ENCODE data around the gene HOXA1.

HOXA1 gene

GRCh38 chr7:27095897-27096767, at the start of gene HOXA1:
Gene HOXA1 (minus strand): TSS chr7:27096000. CDS start chr7:27095912, 88 bp downstream.
- DNase-seq (ENCODE audit: low spot score): peak; percentile 99

GRCh38 chr7:27145165-27145913, 49.5 kb upstream of the HOXA1 start:
- no peak for DNase-seq (ENCODE audit: low spot score)

- DNase-seq (ENCODE audit: low spot score): no peak
Measured at GRCh38 chr7:27144781-27145164, 49.0 kb upstream of the HOXA1 start.

- DNase-seq (ENCODE audit: low spot score): no peak
Measured at GRCh38 chr7:27143950-27144780, 48.4 kb upstream of the HOXA1 start.

- DNase-seq (ENCODE audit: low spot score): no peak
Measured at GRCh38 chr7:27143023-27143949, 47.5 kb upstream of the HOXA1 start, which contains the start of gene HOXA5. Gene HOXA5 (minus strand): TSS chr7:27143681. CDS start chr7:27143607, 74 bp downstream.

- DNase-seq (ENCODE audit: low spot score): no peak
Measured at GRCh38 chr7:27142580-27143022, 46.8 kb upstream of the HOXA1 start.

GRCh38 chr7:27141923-27142579, 46.3 kb upstream of the HOXA1 start:
- DNase-seq (ENCODE audit: low spot score): no peak

- DNase-seq (ENCODE audit: low spot score): no peak
Measured at GRCh38 chr7:27141137-27141922, 45.5 kb upstream of the HOXA1 start.

- no peak for DNase-seq (ENCODE audit: low spot score)
Measured at GRCh38 chr7:27140126-27140857, 44.5 kb upstream of the HOXA1 start.

GRCh38 chr7:27139334-27140125, 43.7 kb upstream of the HOXA1 start:
- no peak for DNase-seq (ENCODE audit: low spot score)

- no peak for DNase-seq (ENCODE audit: low spot score)
Measured at GRCh38 chr7:27138985-27139333, 43.2 kb upstream of the HOXA1 start.

GRCh38 chr7:27138472-27138871, 42.7 kb upstream of the HOXA1 start:
- no peak for DNase-seq (ENCODE audit: low spot score)

- DNase-seq (ENCODE audit: low spot score): no peak
Measured at GRCh38 chr7:27137640-27138315, 42.0 kb upstream of the HOXA1 start.

GRCh38 chr7:27134392-27134791, 38.6 kb upstream of the HOXA1 start:
- DNase-seq (ENCODE audit: low spot score): peak; percentile 91

- DNase-seq (ENCODE audit: low spot score): no peak
Measured at GRCh38 chr7:27133409-27134231, 37.8 kb upstream of the HOXA1 start.

- DNase-seq (ENCODE audit: low spot score): no peak
Measured at GRCh38 chr7:27132978-27133377, 37.2 kb upstream of the HOXA1 start.

- DNase-seq (ENCODE audit: low spot score): no peak
Measured at GRCh38 chr7:27132214-27132613, 36.4 kb upstream of the HOXA1 start.

Data from AG08395 (cell line).